GM21786 (cell line): ENCODE data around the gene RNU7-1.

ENCODE experiments used
- ATAC-seq: cut with Tn5 transposase; IDR thresholded peaks from one replicate; pipeline ENCODE4 v1.9.1; 2021; ENCODE audit not compliant: unreplicated experiment

Gene RNU7-1

GRCh38 chr12:6963016-6963731, 19.6 kb downstream of the RNU7-1 start:
- no peak for ATAC-seq

DNA sequence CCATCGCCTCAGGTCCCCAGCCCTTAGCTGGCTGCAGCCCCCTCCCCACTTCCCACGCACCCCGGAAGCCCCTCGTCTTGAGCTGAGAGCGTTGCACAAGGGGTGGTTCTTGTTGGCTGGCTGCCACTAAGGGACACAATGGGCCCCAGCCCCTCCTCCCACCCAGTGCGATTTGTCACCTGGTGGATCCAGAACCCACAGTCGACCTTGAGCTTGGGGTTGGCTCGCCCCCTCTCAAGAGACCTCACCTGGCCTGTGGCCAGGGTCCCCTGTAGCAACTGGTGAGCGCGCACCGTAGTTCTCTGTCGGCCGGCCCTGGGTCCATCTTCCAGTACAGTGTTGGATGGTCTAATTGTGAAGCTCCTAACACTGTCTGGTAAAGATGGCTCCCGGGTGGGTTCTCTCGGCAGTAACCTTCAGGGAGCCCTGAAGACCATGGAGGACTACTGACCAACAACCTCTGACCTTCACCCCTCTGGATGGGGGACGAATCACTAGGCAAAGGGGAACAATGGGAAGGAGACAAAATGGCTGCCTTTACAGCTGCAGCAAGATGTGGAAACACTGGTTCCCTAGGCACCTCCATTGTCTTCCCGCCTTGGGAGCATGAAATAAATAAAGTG, 20.3 kb downstream of the RNU7-1 start:
- no peak for ATAC-seq

DNA sequence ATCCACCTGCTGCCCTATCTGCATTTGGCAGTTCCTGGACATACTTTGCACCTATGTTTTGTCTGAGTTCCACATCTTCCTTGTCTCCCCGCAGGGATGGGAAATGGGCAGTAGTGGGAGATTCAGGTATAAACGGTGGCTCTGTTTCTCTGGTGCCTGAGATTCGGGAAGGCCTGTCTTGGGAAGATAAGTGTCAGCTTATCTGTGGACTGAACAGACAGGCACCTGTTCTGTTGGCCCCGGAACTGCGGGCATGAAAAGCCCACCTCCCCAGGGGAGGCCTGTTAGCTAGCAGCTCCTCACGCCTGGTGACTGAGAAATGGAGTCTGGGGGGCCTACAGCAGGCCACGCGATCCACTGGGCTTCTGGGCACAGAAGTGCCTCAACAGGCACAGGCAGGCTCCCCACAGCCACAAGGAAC, 21.0 kb downstream of the RNU7-1 start:
- no peak for ATAC-seq

GRCh38 chr12:6965026-6965661, 21.5 kb downstream of the RNU7-1 start:
- peak; percentile 50 for ATAC-seq

DNA sequence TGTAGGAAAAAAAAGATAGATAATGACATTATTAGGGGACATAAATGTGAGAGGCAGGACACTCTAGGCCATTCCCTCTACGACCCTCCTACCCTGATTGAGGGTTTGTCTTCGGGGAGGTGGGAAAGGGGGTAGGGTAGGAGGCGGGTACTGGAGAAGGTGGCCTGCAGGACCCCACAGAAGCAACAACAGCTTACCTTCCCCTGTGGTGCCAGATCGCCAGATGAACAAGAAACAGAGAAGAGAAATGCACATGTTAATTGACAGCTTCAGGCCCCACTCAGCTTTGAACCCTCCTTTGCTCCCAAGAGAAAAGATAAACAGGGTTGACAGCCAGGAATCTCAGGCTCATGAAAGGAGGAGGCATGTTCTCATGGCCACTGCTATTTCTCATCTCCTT, 22.1 kb downstream of the RNU7-1 start:
- no peak for ATAC-seq

- no peak for ATAC-seq
Measured at GRCh38 chr12:6966351-6966750, 22.7 kb downstream of the RNU7-1 start.

GRCh38 chr12:6967651-6968100, 24.1 kb downstream of the RNU7-1 start:
- no peak for ATAC-seq

DNA sequence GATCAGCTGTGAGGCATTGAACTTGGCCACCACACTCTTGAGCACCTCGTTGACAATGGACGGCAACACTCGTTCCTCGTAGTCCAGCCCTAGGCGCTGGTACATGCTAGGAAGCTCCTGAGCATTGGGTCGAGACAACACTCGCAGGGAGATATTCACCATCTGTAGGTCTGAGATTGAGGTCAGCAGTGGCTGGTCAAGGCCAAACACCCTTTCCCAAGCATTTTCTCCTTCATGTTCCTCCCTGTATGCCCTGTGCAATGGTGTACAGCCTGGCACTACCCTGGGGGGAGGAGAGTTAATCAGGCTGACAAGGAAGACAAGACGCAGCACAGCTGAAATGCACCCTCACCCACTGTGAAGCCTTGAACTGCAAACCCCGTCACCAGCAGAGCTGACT, 24.8 kb downstream of the RNU7-1 start:
- ATAC-seq = no peak

DNA sequence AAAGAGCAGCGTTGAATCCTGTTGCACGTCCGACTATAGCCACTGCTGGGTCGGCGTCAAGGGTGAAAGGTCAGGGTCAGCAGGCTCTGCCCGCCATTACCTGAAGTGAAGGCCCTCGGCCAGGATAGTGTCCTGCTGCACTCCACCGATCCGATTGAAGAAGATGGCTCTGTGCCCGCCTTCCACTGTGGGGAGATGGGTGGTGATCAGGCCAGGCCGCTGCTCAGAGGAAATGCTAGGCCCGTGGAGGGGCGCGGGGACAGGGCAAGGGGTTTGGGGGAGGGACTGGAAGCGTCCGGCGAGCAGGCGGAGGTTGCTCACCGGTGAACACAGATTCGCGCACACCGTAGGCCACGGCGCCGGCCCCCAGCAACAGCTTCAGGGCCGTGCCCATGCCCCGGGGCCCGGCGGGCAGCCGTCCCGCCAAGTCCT, 26.5 kb downstream of the RNU7-1 start:
- ATAC-seq = peak; percentile 20

- no peak for ATAC-seq
Measured at GRCh38 chr12:6974180-6974579, 30.6 kb downstream of the RNU7-1 start.

DNA sequence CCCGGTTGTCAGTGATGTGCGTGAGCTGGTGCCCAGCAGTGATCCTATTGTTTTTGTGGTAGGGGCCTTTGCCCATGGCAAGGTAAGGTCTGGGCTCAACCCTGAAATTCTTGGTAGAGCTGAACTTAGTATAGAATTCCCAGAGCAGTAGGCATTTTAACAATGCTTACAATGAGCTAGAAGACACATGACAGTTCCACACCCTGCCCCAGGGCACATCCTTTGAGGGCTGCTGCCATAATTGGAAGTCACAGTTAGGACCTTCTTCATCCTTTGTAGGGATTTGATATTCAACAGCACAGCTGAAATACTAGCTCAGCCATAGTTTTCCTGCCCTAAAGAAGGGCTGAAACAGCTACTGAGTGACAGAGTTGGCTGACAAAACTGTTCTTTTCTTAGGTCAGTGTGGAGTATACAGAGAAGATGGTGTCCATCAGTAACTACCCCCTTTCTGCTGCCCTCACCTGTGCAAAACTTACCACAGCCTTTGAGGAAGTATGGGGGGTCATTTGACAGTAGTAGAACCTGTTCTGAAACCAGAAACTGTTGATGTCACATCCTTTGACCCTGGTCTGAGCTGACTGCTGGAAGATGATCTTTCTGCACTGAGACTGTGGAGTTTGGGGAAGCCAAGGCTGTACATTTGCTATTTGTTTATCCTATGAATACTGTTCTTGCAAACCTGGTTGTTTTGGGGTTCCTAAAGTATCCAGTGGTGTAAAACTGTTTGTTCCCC, 31.8 kb downstream of the RNU7-1 start:
- ATAC-seq = no peak

- no peak for ATAC-seq
Measured at GRCh38 chr12:6977653-6978052, 34.0 kb downstream of the RNU7-1 start.

DNA sequence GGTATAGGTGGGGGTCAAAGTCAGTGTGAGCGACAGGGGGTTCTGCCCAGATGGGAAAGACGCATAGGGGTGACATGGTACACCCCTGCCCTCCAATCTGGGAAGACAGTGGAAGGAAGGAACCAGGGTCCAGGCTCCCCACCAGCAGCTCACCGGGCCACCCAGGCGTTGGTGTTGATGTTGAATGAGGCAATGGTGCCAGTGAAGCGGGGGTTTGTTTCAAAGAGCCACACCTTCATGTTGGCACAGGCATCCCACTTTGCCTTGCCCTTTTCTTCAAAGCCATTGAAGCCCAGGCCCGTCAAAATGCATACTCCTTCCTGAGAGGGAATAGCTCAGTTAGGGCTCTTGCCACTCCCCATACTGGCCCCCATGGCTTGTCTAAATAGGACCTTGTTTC, 34.6 kb downstream of the RNU7-1 start:
- ATAC-seq = no peak

GRCh38 chr12:6978611-6979011, 35.0 kb downstream of the RNU7-1 start:
- ATAC-seq = no peak

GRCh38 chr12:6979021-6979420, 35.4 kb downstream of the RNU7-1 start:
- no peak for ATAC-seq

DNA sequence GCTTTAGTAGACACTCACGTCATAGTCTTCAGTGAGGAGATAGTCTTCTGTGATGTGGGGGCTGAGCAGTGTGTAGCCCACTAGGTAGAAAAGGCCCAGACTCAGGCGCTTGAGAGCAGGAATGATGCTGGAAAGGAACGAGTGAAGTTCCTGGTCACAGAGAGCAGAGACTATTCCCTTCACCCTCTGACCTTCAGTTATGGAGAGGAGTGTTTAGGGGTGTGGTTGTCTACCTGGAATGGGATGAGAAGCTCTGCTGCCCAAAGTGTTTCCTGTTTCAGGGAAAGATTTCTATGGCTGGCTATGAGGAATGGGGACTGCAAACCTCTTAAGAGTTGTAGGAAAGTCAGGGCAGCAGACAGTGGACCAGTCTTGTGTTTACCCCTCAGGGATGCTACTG, 35.8 kb downstream of the RNU7-1 start:
- no peak for ATAC-seq

- ATAC-seq = no peak
Measured at GRCh38 chr12:6980075-6980474, 36.5 kb downstream of the RNU7-1 start.

- ATAC-seq = no peak
Measured at GRCh38 chr12:6980740-6981139, 37.1 kb downstream of the RNU7-1 start.

GRCh38 chr12:6981152-6982052, 37.8 kb downstream of the RNU7-1 start:
- no peak for ATAC-seq

GRCh38 chr12:6982532-6982931, 38.9 kb downstream of the RNU7-1 start:
- ATAC-seq = no peak
